GM19324 (cell line): ENCODE results near the gene ARAP1.

Experiments
- ATAC-seq: cut with Tn5 transposase; IDR thresholded peaks from one replicate; pipeline ENCODE4 v1.9.1; 2021; ENCODE audit warnings: mild to moderate bottlenecking, moderate library complexity; ENCODE audit not compliant: unreplicated experiment, low FRiP score

Gene ARAP1

DNA sequence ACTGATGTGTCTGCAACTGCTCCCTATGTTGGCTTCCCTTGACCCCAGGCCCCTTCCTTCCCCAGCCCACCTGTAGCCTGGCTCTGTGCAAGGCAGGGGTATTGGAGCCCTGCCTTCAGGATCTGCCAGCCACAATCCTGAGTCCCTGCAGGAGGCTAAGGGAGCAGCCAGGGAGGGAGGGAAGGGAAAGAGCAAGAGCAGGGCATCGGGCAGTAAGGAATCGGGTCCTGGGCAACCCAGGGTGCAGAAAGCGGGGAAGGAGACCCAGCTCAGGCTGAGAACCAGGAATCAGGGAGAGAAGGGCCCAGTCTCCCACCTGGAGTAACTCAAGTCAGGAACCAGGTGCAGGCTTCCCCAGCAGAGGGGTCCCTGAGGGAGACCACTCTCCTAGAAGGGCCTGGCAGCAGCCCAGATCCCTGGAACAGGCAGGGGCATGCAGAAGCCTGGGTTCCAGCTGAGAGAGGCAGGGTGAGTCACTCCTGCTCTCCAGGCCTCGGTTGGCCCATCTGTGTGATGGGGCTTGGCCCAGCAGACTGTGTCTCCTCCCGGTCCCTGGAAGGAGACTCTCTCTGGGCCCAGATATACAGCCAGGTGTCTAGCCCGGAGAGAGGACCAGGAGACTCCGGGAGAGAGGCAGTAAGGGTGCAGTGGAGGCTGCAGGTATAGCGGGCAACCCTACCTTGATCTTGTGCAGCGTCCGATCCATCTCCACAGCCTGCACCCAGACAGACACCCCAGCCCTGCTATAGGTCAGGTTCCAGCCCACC lies 28.3 kb upstream of the ARAP1 start:
- no peak for ATAC-seq

DNA sequence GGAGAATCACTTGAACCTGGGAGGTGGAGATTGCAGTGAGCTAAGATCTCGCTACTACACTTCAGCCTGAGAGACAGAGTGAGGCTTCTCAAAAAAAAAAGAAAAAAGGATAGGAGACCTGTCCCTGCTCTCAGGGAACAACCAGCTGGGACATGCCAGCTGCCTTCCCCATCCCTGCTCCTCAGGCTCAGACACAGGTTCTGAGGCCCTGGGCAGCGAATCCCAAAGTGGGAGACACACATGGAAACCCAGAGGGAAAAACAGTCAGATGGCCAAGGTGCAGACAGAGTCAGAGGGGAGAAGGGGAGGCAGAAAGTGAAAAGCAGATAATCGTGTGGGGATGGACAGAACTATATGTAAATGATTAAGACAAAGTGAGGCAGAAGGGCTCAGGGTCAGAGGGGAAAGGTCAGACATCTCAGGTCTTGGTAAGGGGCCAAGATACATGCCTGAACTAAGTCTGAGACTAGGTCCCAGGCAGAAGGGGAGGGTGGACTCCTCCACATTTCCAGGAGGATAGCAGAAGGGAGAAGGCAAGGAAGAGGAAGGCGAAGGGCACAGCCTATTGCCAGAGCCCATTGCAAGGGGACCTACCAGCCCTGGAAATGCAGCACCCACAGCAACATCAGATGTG lies 27.4 kb upstream of the ARAP1 start:
- no peak for ATAC-seq

DNA sequence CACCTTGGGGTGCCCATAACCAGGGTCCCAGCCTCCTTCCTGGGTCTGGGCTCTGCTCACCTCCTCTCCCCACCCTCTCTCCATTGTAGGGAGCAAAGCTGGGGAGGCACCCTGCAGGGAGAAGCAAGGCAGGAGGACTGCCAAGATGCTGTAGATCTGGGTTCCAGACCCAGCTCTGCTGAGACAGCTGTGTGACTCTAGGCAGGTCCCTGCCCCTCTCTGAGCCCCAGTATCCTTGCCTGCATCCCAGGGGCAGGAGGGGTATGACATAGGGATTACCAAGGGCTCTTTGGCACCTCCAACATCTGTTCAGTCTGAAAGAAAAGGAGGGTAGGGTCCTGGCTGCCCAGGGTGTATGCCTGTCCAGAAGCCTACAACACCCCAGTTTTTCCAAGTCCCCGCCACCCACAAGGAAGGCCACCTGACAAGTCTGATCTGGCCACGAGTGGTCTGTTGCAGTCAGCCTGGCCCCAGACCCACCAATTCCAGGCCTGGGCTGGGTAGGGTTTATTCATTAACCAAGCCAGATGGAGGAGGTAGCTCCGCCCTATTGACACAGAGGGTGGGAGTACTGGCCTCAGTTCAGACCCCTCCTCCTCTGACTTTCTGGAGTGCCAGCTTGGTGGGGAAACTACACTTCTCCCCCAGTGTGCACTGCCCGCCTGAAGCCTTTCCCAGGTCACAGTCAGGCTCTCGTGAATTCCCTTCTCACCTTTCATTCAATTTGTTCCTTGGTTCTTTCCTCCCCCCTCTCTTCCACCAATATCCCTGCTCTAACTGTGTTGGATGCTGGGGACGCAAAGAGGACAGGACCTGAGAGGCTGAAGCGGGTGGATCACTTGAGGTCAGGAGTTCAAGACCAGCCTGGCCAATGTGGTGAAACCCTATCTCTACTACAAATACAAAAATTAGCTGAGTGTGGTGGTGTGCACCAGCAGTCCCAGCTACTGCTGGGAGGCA lies 26.6 kb upstream of the ARAP1 start:
- ATAC-seq = no peak

DNA sequence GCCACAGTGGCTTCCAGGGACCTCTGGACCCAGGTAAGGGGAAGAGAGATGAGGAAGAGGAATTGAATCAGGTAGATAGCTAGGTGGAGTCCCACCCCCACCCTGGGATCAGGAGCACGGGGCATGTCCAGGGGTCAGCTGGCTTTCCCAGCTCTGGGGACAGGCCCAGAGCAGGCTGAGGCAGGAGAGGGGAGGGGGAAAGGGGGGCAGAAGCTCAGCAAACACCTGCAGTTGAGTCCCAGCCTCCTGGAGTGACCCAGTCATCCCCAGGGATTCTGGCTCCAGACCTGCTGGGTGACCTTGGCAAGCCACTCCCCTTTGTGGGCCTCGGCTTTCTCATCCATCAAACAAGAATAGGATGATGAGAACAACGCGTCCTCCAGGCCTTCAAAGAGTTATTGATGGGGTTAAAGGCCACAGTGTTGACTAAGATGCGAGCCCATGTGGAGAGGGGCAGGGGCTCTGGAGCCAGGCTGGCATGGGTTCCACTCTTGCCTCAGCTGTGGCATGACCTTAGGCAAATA lies 25.6 kb upstream of the ARAP1 start:
- no peak for ATAC-seq

DNA sequence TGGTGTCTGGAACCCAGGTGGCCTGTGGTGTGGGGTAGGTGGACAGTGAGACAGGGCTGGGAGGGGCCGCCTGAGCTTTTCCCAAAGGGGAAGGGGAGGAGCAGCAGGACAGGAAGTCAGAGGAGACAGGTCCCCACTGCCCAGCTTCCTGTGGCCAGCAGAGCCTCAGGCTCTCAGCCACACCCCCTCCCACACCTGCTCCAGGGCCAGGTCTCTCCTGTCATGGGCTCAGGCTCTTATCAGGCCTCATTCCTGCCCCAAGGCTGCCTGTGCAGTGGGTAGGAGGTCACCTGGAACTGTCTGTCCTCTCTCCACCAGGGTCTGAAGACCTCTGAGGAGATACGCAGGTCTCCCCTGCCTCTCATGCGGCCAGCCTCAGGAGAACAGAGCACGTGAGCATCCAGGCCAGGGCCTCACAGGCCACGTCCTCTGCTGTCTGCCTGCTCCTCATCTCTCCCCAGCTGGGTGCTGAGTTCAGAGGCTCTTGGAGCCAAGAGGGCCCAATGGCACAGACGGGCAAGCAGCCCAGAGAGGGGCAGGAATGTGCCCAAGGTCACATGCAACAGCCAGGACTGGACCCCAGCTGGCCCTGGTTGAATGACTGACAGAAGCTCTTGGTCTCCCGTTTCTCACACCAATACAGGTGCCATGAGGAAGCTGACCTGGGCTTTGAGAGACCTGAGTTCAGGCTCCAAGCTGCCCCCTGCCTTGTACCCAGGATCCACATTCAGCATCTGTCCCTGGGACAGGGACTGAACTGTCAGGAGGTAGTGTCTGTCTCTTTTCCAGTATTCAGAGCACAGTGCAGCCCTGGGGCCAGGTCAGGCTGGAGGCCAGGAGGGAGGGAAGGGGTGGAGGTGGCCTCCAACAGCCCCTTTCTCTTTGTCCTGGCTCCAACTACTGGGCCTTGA lies 24.9 kb upstream of the ARAP1 start:
- ATAC-seq = no peak

DNA sequence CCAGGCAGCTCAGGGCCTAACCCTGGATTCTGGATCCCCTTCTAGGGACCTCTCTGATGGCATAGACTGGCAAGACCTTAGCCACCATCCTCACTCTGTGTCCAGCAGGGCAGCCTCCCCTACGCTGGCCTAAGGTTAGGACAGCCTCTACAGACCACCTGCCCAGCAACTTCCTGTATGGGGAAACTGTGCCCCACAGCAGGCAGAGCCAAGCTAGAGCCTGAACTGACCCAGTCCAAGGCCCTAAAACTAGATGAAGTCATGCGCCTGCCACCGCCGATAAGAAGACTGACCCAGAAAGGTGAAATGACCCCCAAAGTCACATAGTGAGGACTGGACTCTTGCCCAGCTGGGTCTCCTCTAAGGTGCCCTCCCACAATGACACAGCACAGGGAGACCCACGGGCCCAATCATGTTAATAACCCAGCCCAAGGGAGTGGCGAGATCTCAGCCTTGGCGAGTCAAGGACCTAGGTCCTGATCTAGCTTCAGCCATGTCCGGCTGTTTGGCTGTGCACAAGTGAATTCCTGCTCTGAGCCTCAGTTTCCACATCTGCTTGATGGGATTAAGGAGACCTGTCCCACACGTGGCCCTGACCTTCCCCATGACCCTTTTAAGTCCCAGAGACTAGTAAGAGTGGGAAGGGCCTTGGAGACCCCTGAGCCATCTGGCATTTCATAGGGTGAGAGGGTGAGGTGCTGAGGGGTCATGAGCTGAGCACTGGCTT lies 24.1 kb upstream of the ARAP1 start:
- ATAC-seq = no peak

DNA sequence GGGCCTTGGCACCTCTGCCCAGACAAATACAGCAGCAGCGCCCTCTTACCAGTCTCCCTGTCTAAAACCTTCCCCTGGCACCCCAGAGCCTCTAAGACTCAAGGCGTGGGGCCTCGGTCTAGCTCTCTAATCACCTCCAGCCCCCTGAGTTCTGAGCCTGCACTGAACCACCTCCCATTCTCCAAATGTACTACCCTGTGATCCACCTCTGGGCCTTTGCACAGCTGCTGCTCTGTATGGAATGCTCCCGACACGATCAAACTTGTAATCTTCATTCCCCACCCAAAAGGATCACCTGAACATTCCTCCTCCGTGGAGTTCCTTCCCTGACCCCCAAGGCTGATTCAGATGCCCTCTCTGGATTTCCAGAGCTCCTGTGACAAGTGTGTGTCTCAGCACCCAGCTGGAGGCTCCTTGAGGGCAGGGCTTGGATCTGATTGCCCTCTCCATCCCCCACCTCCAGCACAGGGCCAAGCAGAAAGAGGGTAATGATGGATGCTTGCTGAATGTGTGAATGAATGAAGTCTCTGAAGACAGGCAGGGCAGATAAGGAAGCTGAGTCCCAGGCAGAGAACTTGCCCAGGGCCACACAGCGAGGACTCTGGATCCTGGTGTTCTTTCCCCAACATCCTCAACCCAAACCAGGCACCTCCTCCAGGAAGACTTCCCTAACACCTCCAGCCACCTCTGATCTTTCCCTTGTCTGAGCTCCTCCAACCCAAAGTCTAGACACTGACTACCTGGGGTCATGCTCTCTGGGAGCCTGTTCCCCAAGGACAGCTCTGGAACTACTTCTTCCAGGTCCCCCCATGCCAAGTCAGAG lies 23.3 kb upstream of the ARAP1 start:
- no peak for ATAC-seq

DNA sequence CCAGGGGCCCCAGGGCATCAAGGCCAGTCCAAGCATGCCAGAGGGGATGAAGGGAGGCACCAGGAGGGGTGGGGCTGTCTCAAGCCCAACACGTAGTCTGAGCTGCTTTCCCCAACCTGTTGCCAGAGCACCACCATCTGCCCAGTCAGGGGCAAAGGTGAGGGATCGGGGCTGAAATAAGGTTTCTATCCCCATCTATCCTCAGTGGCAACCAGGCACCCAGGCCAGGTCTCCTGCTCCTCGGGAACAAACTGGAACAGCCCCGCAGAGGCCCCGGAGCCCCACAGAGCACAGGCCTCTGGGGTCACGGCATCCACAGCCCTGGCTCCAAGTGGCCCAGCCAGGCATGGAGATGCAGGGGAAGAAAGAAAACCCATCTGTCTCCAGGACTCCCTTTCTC lies 22.3 kb upstream of the ARAP1 start:
- no peak for ATAC-seq

DNA sequence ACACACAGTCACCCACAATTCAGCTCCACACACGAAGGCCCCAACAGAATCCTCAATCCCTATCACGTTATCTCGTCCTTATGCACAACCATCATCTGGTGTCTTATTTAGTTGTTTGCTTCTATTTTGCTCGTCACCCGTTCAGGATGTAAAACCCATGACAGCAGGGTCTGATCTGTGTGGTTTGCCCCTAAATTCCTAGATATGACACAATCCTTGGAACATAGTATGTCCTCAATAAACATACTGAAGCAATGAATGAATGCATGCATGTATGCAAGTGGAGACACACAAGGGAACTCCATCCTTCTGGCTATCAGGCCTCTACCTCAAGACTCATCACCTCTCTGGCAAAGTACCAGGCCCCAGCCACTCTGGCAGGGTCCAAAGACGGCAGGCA lies 21.5 kb upstream of the ARAP1 start:
- ATAC-seq = no peak

DNA sequence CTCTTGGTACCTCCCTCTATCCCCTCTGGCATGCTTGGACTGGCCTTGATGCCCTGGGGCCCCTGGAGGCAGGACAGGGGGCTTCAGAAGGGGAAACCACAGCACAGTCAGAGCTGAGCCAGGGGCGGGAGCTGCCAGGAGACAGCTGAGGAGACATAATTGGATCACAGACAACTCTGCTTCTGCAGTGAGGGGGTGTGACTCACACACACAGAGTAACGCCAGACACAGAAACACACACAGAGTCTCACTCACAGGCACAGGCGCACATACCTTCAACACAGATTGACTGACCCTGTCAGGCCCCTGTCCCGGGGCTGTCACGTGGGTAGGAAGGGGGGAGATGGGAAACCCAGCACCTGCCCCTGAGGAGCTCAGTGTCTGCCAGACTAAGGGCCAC lies 21.1 kb upstream of the ARAP1 start:
- no peak for ATAC-seq

DNA sequence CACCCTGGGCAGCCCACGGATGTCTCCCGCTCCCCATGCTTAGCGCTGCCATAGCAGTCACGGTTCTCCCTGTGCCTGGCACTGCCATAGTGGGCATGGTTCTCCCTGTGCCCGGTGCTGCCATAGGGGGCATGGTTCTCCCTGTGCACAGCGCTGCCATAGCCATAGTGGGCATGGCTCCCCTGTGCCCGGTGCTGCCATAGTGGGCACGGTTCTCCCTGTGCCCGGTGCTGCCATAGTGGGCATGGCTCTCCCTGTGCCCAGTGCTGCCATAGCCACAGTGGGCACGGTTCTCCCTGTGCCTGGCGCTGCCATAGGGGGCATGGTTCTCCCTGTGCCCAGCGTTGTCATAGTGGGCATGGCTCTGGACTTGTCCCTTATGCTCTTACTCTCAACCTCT lies 19.9 kb upstream of the ARAP1 start:
- ATAC-seq = no peak

DNA sequence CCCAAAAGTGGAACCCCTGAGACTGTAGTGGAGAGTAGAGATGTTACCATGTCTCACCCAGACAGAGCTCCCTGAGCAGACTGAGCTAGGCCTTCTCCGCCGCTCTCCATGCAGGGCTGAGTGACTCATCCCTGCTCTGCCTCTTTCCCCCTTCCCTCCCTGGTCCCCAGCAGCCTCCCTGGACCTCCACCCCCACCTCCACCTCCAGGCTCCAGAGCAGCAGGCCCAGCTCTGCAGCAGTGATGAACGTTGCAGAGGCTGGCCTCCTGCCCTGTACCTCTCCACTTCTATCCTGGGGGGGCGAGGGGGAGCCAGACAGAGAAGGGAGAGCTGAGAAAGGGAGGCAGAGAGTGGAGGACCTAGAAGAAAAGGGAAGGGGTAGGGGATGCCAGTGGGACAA lies 19.3 kb upstream of the ARAP1 start:
- ATAC-seq = no peak

DNA sequence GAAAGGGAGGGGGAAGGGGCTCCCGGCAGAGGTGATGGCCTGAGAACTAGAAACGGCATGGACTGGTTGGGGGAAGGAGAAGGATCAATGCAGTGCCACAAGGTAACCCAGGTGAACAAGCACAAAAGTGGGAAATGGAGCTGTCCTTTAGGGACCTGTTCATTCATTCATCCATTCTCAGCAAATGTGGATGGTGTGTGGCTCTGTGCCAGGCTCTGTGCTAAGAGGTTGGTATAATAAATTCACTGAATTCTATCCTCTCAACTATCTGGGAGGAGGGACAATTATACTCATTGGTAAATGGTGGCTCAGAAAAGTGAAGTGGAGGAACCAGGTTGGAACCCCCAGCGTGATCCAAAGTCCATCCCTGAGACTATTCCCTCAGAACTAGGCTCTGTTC lies 18.6 kb upstream of the ARAP1 start:
- no peak for ATAC-seq

DNA sequence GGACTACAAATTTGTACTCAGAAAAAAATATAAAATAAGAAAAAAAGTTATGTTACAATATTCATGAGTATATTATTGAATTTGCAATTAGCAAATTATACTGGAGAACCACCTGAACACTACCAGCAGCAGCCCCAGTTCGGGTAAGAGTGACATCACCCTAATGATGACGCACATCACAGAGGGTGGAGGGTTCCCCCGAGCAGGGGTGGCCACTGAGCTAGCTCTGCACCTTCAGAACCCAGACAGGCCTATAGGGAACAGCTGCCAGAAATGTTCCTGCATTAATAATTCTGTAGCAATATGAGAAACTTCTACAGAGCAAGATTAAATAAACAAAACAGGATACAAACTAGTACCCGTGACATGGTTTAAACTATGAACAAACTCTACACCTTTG lies 17.5 kb upstream of the ARAP1 start:
- no peak for ATAC-seq

DNA sequence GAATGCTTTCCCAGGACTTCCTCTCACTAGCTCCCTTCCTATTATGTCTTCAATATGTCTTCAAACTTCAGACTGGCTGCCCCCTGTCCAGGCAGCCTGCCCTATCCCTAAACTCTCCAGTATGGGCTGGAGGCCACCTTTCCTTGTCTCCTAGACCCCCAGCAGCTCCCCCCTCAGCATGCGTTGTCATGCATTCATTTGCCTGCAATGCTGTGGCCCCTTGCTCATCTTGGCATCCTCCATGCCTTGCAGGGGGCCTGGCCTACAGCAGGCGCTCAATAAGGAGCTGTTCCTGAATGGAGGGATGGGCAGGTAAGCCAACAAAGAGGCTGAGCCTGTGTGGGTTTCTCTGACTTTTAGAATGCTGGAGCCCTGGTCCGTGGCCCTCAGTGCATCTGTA lies 16.4 kb upstream of the ARAP1 start:
- ATAC-seq = no peak

DNA sequence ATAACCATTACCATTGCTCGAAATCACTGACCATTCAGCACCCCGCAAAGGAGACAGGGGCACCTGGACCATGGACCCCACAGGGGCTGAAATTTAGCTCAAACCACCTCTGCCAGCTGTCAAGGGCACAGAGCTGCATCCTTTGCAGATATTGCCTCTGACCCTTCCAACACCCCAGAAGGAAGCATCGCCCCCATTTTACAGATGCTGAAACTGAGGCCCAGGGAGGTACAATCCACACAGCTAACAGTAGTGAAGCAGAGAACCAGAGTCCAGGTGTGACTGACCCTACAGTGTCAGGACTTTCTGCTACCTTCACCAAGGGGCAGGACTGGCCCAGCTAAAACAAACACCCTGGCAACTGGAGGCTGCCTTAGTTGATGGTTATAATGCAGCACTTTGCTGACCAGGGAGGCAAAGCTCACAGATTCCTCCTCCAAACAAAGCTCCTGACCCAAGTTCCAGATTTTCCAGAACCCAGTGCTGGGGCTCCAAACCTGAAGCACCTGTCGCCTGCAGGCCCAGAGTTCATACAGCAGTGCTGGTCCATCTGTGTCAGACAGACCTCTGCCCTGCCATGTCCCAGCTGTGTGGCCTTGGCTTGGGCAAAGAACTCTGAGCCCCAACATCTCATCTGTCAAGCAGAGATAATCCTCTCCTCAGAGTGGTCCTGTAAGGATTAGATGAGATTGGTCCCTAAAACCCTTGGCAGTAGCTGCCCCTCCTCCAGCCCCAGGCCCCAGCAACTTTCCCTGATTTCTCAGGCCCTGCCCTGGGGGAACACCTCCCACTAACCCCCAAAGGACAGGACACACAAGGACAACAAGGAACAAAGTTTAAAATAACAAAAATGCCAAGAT lies 15.2 kb upstream of the ARAP1 start:
- ATAC-seq = no peak

DNA sequence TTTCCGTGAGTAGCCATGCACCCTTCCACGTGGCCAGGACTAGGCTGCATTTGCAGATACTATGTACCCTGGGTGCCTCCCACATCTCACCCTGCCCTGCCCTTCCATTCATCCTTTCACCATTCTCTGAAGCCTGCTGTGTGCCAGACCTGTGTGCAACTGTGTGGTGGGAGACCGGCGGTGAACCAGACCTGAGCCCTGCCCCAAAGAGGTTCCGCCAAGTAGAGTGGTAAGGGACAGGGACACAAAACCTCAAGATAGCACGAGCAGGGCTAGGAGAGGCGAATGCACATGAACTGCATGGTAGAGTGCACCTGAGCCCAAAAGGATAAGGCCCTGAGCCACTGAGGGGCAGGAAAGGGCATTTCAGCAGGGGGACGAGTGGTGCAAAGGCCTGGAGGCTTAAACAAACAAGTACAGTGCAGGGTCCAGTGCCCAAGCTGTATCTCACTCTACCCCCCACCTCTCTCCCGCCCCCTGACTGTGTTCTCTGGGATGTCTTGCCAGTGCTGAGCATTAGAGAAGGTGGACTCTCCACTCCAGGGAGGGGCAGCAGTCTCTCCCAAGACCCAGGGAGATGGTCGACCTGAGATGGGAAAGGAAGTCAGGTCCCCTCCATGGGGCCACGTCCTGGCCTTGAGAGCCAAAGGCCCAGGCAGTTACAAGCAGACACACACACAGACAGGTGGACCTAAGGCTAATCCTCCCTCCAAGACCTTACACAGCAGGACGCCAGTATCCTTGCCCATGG lies 14.1 kb upstream of the ARAP1 start:
- ATAC-seq = no peak
